ENCODE measurements around the gene MIPEP. TPM values are rescaled to one million over a fixed set of nuclear protein-coding genes. Genes with fewer than 3 reads are reported as not detected.

MIPEP gene
- total RNA-seq, 1 experiment from 2014 or later: 10.2 TPM

DNA sequence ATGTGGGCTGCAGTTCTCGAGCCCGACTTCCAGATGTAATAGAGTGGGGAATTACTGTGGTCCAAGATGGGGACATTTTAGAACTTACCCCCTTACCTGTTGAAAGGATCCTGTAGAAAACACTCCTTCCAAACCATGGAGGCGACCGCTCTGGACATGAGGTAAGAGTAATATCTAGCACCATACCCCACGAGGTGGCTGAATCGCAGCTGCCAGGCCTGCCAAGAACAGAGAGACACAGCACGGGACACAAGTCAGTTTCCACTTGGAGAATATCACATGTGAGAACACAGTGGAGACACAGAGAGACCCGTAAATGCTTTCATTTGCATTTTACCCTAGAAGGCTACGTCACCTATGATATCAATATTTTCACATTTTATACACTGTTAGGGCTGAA is 129.2 kb downstream of the MIPEP start:
- Histone ChIP-seq H3K36me3 (ENCODE audit: insufficient read depth, low read length) (no peaks in the 10 kb centered on the region), H3K79me2 (ENCODE audit: low read length) (no peaks in the 10 kb centered on the region), H2AFZ (ENCODE audit: low read length) (no peak overlapping the region), H3K27ac (ENCODE audit: low read length) (no peak overlapping the region), H3K9me3 (ENCODE audit: low read length) (no peaks in the 10 kb centered on the region), H3K27me3 (ENCODE audit: low read length) (no peaks in the 10 kb centered on the region), H3K4me2 (ENCODE audit: low read depth, low read length, poor library complexity, severe bottlenecking) (no peak overlapping the region), H3K9ac (ENCODE audit: low read length) (no peak overlapping the region), H4K20me1 (ENCODE audit: insufficient read depth, low read depth, low read length) (0 out of 2 replicates have a peak, but pooled peaks cover 4% of the 10 kb centered on the region), H3K4me3 (ENCODE audit: low read length) (no peak overlapping the region), H3K4me1 (ENCODE audit: low read length) (no peaks in the 10 kb centered on the region), H3K9me2 (replicated peaks; ENCODE audit: insufficient read depth, low read length) (no peaks in the 10 kb centered on the region)
- no peak for DNase-seq

GRCh38 chr13:23758798-23759527 is 130.2 kb downstream of the MIPEP start:
- H3K9ac ChIP-seq (ENCODE audit: low read length): no peak overlapping the region
- no peak overlapping the region for H3K27ac ChIP-seq (ENCODE audit: low read length)

GRCh38 chr13:23754997-23755396 is 134.2 kb downstream of the MIPEP start:
- Histone ChIP-seq H3K9me2 (replicated peaks; ENCODE audit: insufficient read depth, low read length) (no peaks in the 10 kb centered on the region), H2AFZ (ENCODE audit: low read length) (no peak overlapping the region), H3K27ac (ENCODE audit: low read length) (no peak overlapping the region), H3K4me2 (ENCODE audit: low read depth, low read length, poor library complexity, severe bottlenecking) (no peak overlapping the region), H3K4me3 (ENCODE audit: low read length) (no peak overlapping the region), H3K79me2 (ENCODE audit: low read length) (no peaks in the 10 kb centered on the region), H4K20me1 (ENCODE audit: insufficient read depth, low read depth, low read length) (no peaks in the 10 kb centered on the region), H3K9ac (ENCODE audit: low read length) (no peak overlapping the region), H3K4me1 (ENCODE audit: low read length) (peaks cover 30% of the 10 kb centered on the region), H3K36me3 (ENCODE audit: insufficient read depth, low read length) (no peaks in the 10 kb centered on the region), H3K27me3 (ENCODE audit: low read length) (no peaks in the 10 kb centered on the region), H3K9me3 (ENCODE audit: low read length) (no peaks in the 10 kb centered on the region)
- DNase-seq: no peak

More at GRCh38 chr13:23758798-23759527, 130.2 kb downstream of the MIPEP start:
- Histone ChIP-seq H3K36me3 (ENCODE audit: insufficient read depth, low read length) (no peaks in the 10 kb centered on the region), H2AFZ (ENCODE audit: low read length) (no peak overlapping the region), H3K4me2 (ENCODE audit: low read depth, low read length, poor library complexity, severe bottlenecking) (no peak overlapping the region), H3K4me1 (ENCODE audit: low read length) (peaks cover 7% of the 10 kb centered on the region), H3K79me2 (ENCODE audit: low read length) (no peaks in the 10 kb centered on the region), H3K27me3 (ENCODE audit: low read length) (no peaks in the 10 kb centered on the region), H3K4me3 (ENCODE audit: low read length) (no peak overlapping the region), H3K9me3 (ENCODE audit: low read length) (no peaks in the 10 kb centered on the region), H3K9me2 (replicated peaks; ENCODE audit: insufficient read depth, low read length) (no peaks in the 10 kb centered on the region), H4K20me1 (ENCODE audit: insufficient read depth, low read depth, low read length) (0 out of 2 replicates have a peak, but pooled peaks cover 4% of the 10 kb centered on the region)
- no peak for DNase-seq

DNA sequence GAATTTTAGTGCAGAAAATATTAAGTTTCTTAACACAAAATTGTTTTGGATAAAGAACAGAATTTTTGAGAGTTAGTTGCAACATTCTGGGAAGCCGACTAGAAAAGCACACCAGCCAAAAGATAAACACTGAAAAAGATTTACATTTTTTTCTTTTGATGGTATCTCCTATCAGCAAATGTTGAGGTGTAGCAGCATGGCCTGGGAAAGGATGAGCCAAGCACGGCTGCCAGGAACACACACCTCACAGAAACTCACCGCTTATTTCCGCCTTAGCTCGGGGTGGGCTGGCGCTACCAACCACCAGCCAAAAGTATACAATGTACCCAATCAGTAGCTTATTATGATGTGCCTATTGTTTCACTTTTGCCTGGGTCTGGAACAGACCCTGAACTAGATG is 134.7 kb downstream of the MIPEP start:
- no peak overlapping the region for H3K9ac ChIP-seq (ENCODE audit: low read length)
- DNase-seq: no peak

DNA sequence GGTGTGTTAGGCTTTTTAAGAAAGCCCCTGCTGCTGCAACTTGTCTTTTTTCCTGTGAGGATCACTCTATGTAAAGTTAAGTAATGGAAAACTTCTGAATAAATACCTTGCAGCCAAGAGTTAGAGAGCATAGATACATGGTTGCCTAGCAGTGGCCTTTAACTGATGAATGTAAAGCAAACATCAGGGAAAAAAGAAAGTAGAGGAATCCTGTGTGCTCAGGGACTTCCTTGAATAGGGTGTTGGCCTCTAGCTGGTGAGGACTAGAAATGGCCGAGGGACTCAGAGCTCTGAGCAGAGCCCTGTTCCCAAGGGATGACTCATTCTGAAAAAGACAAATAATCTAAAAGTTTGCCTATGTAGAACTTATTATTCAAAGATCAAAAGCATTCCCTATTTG is 135.7 kb downstream of the MIPEP start:
- no peaks in the 10 kb centered on the region for H3K79me2 ChIP-seq (ENCODE audit: low read length)
- no peak overlapping the region for H3K27ac ChIP-seq (ENCODE audit: low read length)
- no peaks in the 10 kb centered on the region for H3K9me2 ChIP-seq (replicated peaks; ENCODE audit: insufficient read depth, low read length)
- no peaks in the 10 kb centered on the region for H3K27me3 ChIP-seq (ENCODE audit: low read length)
- no peaks in the 10 kb centered on the region for H4K20me1 ChIP-seq (ENCODE audit: insufficient read depth, low read depth, low read length)
- H3K9ac ChIP-seq (ENCODE audit: low read length): no peak overlapping the region
- no peaks in the 10 kb centered on the region for H3K36me3 ChIP-seq (ENCODE audit: insufficient read depth, low read length)
- no peaks in the 10 kb centered on the region for H3K9me3 ChIP-seq (ENCODE audit: low read length)
- no peak for DNase-seq
- H2AFZ ChIP-seq (ENCODE audit: low read length): no peak overlapping the region
- H3K4me2 ChIP-seq (ENCODE audit: low read depth, low read length, poor library complexity, severe bottlenecking): peak overlapping the region; percentile 17
- no peak overlapping the region for H3K4me3 ChIP-seq (ENCODE audit: low read length)
- peaks cover 30% of the 10 kb centered on the region for H3K4me1 ChIP-seq (ENCODE audit: low read length)

More for the DNA sequence above, 134.7 kb downstream of the MIPEP start:
- Histone ChIP-seq H3K9me2 (replicated peaks; ENCODE audit: insufficient read depth, low read length) (no peaks in the 10 kb centered on the region), H2AFZ (ENCODE audit: low read length) (no peak overlapping the region), H3K4me3 (ENCODE audit: low read length) (no peak overlapping the region), H3K27me3 (ENCODE audit: low read length) (no peaks in the 10 kb centered on the region), H3K36me3 (ENCODE audit: insufficient read depth, low read length) (no peaks in the 10 kb centered on the region), H3K4me2 (ENCODE audit: low read depth, low read length, poor library complexity, severe bottlenecking) (peak overlapping the region; percentile 17), H3K27ac (ENCODE audit: low read length) (no peak overlapping the region), H3K79me2 (ENCODE audit: low read length) (no peaks in the 10 kb centered on the region), H3K9me3 (ENCODE audit: low read length) (no peaks in the 10 kb centered on the region), H4K20me1 (ENCODE audit: insufficient read depth, low read depth, low read length) (no peaks in the 10 kb centered on the region), H3K4me1 (ENCODE audit: low read length) (peaks cover 30% of the 10 kb centered on the region)

- Histone ChIP-seq H3K36me3 (ENCODE audit: insufficient read depth, low read length) (no peaks in the 10 kb centered on the region), H3K9me2 (replicated peaks; ENCODE audit: insufficient read depth, low read length) (no peaks in the 10 kb centered on the region), H3K4me1 (ENCODE audit: low read length) (peaks cover 30% of the 10 kb centered on the region), H3K9ac (ENCODE audit: low read length) (no peak overlapping the region), H3K27me3 (ENCODE audit: low read length) (no peaks in the 10 kb centered on the region), H4K20me1 (ENCODE audit: insufficient read depth, low read depth, low read length) (no peaks in the 10 kb centered on the region), H3K27ac (ENCODE audit: low read length) (peak overlapping the region; percentile 24; the same call in 1 of the 2 replicates), H2AFZ (ENCODE audit: low read length) (no peak overlapping the region), H3K9me3 (ENCODE audit: low read length) (no peaks in the 10 kb centered on the region), H3K4me3 (ENCODE audit: low read length) (no peak overlapping the region), H3K79me2 (ENCODE audit: low read length) (no peaks in the 10 kb centered on the region), H3K4me2 (ENCODE audit: low read depth, low read length, poor library complexity, severe bottlenecking) (peak overlapping the region; percentile 22)
- peak; percentile 75 for DNase-seq
These were observed 136.8 kb downstream of the MIPEP start for GRCh38 chr13:23752111-23753001.

GRCh38 chr13:23751195-23751594 is 138.0 kb downstream of the MIPEP start:
- no peaks in the 10 kb centered on the region for H3K79me2 ChIP-seq (ENCODE audit: low read length)
- no peak overlapping the region for H3K4me3 ChIP-seq (ENCODE audit: low read length)
- no peaks in the 10 kb centered on the region for H3K27me3 ChIP-seq (ENCODE audit: low read length)
- no peak overlapping the region for H3K9ac ChIP-seq (ENCODE audit: low read length)
- H3K9me2 ChIP-seq (replicated peaks; ENCODE audit: insufficient read depth, low read length): no peaks in the 10 kb centered on the region
- no peaks in the 10 kb centered on the region for H4K20me1 ChIP-seq (ENCODE audit: insufficient read depth, low read depth, low read length)
- no peak overlapping the region for H2AFZ ChIP-seq (ENCODE audit: low read length)
- H3K4me1 ChIP-seq (ENCODE audit: low read length): peaks cover 30% of the 10 kb centered on the region
- no peaks in the 10 kb centered on the region for H3K36me3 ChIP-seq (ENCODE audit: insufficient read depth, low read length)
- no peaks in the 10 kb centered on the region for H3K9me3 ChIP-seq (ENCODE audit: low read length)
- no peak for DNase-seq
- H3K4me2 ChIP-seq (ENCODE audit: low read depth, low read length, poor library complexity, severe bottlenecking): no peak overlapping the region
- H3K27ac ChIP-seq (ENCODE audit: low read length): no peak overlapping the region

DNA sequence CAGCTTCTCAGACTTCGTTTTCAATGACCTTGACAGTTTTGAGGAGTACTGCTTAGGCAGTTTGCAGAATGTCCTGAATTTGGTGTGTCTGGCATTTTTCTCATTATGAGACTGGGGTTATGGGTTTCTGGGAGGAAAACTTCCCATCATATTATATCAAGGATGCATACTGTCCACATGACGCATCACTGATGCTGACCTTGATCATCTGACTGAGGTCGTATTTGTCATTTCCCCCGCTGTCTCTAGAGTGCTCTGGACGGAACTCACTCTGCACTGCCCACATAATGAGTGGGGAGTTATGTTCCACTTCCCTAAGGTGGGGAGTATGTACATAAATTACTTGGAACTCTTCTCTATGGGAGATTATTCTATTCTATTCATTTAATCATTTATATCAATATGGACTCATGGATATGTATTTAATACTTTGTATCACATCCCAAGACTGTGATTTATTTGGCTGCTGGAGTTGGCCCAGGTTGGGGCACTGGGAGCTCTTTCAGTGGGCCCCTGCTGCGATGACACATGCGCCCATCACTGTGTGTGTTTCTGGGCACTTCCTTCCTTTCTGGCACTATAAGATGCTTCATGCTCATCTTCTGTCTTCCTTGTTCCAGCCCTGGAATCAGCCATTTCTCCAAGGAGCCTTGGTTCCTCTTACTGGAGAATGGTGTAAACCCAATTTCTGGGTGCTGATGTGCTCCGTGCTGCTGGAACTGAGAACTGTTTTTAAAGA is 138.6 kb downstream of the MIPEP start:
- no peak for DNase-seq
- Histone ChIP-seq H3K79me2 (ENCODE audit: low read length) (no peaks in the 10 kb centered on the region), H2AFZ (ENCODE audit: low read length) (no peak overlapping the region), H3K4me1 (ENCODE audit: low read length) (peaks cover 30% of the 10 kb centered on the region), H3K27me3 (ENCODE audit: low read length) (no peaks in the 10 kb centered on the region), H3K27ac (ENCODE audit: low read length) (no peak overlapping the region), H3K36me3 (ENCODE audit: insufficient read depth, low read length) (no peaks in the 10 kb centered on the region), H3K4me2 (ENCODE audit: low read depth, low read length, poor library complexity, severe bottlenecking) (no peak overlapping the region), H4K20me1 (ENCODE audit: insufficient read depth, low read depth, low read length) (no peaks in the 10 kb centered on the region), H3K4me3 (ENCODE audit: low read length) (no peak overlapping the region), H3K9me3 (ENCODE audit: low read length) (no peaks in the 10 kb centered on the region), H3K9ac (ENCODE audit: low read length) (no peak overlapping the region), H3K9me2 (replicated peaks; ENCODE audit: insufficient read depth, low read length) (no peaks in the 10 kb centered on the region)
